H9 (cell line): ENCODE measurements around the gene EDEM1. TPM values are rescaled to one million over a fixed set of nuclear protein-coding genes. Genes with fewer than 3 reads are reported as not detected.
A peak's percentile ranks its signal among the peaks of the same experiment; 100 is the strongest.

Experiments used
- DNase-seq: peaks from one replicate; pipeline ENCODE4 v3.0.0-alpha.2; 2017
- H2AFZ ChIP-seq: one replicate; pipeline ENCODE4 v1.6.1; 2013; ENCODE audit warnings: mild to moderate bottlenecking, low read length, control low read depth, moderate library complexity
- H2AK5ac ChIP-seq: 2 replicates; pipeline ENCODE4 v1.6.1; 2013; ENCODE audit warnings: low read length, control low read depth, mixed read lengths; ENCODE audit not compliant: insufficient read length
- H2BK120ac ChIP-seq: one replicate; pipeline ENCODE4 v1.6.1; 2013; ENCODE audit warnings: low read depth, mild to moderate bottlenecking, low read length, control low read depth, inconsistent platforms; ENCODE audit not compliant: poor library complexity, severe bottlenecking
- H2BK12ac ChIP-seq: 2 replicates; pipeline ENCODE4 v1.6.1; 2013; ENCODE audit warnings: low read length, control low read depth, mixed read lengths, low read depth; ENCODE audit not compliant: insufficient read length
- H2BK15ac ChIP-seq: 2 replicates; pipeline ENCODE4 v1.6.1; 2013; ENCODE audit warnings: low read depth, low read length, control low read depth
- H2BK20ac ChIP-seq: one replicate; pipeline ENCODE4 v1.6.1; 2013; ENCODE audit warnings: low read depth, mild to moderate bottlenecking, low read length, control low read depth, inconsistent platforms; ENCODE audit not compliant: poor library complexity, severe bottlenecking
- H2BK5ac ChIP-seq: 2 replicates; pipeline ENCODE4 v1.6.1; 2013; ENCODE audit warnings: low read length, control low read depth, mixed read lengths; ENCODE audit not compliant: insufficient read length
- H3K14ac ChIP-seq: 2 replicates; pipeline ENCODE4 v1.6.1; 2013; ENCODE audit warnings: low read length, control low read depth; ENCODE audit not compliant: insufficient read depth
- H3K18ac ChIP-seq: 2 replicates; pipeline ENCODE4 v1.6.1; 2013; ENCODE audit warnings: low read depth, mild to moderate bottlenecking, mixed read lengths, low read length, control low read depth; ENCODE audit not compliant: insufficient read length
- H3K23ac ChIP-seq: 2 replicates; pipeline ENCODE4 v1.6.1; 2013; ENCODE audit warnings: low read length, control low read depth, mixed read lengths, low read depth; ENCODE audit not compliant: insufficient read length
- H3K23me2 ChIP-seq: 2 replicates; pipeline ENCODE4 v1.6.1; 2013; ENCODE audit warnings: low read depth, mild to moderate bottlenecking, mixed read lengths, low read length, control low read depth; ENCODE audit not compliant: insufficient read length, poor library complexity, severe bottlenecking
- H3K27ac ChIP-seq: 2 replicates; pipeline ENCODE4 v1.5.1; 2013; ENCODE audit warnings: low read length, control low read depth, mixed read lengths, low read depth; ENCODE audit not compliant: insufficient read length
- H3K27me3 ChIP-seq: 2 replicates; pipeline ENCODE4 v1.6.1; 2013; ENCODE audit warnings: low read length, control low read depth, inconsistent platforms; ENCODE audit not compliant: insufficient read depth
- H3K4ac ChIP-seq: 2 replicates; pipeline ENCODE4 v1.6.1; 2013; ENCODE audit warnings: low read depth, mild to moderate bottlenecking, control low read depth, inconsistent platforms, low read length, moderate library complexity
- H3K4me1 ChIP-seq: 2 replicates; pipeline ENCODE4 v1.6.1; 2013; ENCODE audit warnings: low read length, control low read depth, inconsistent platforms; ENCODE audit not compliant: insufficient read depth
- H3K4me2 ChIP-seq: 2 replicates; pipeline ENCODE4 v1.6.1; 2013; ENCODE audit warnings: low read length, control low read depth, mixed read lengths; ENCODE audit not compliant: insufficient read length, insufficient read depth
- H3K56ac ChIP-seq: 2 replicates; pipeline ENCODE4 v1.6.1; 2013; ENCODE audit warnings: low read depth, mild to moderate bottlenecking, mixed read lengths, low read length, control low read depth; ENCODE audit not compliant: insufficient read length
- H3K79me1 ChIP-seq: 2 replicates; pipeline ENCODE4 v1.6.1; 2013; ENCODE audit warnings: low read depth, mild to moderate bottlenecking, moderate library complexity, low read length, control low read depth, inconsistent platforms; ENCODE audit not compliant: insufficient read depth, poor library complexity, severe bottlenecking
- H3K79me2 ChIP-seq: 2 replicates; pipeline ENCODE4 v1.6.1; 2013; ENCODE audit warnings: low read length, control low read depth, inconsistent platforms; ENCODE audit not compliant: insufficient read depth
- H3K9ac ChIP-seq: 2 replicates; pipeline ENCODE4 v1.6.1; 2013; ENCODE audit warnings: low read length, control low read depth, mixed read lengths; ENCODE audit not compliant: insufficient read length; ENCODE audit errors: extremely low read depth
- H3K9me3 ChIP-seq: one replicate; pipeline ENCODE4 v1.6.1; 2013; ENCODE audit warnings: low read depth, low read length, inconsistent platforms; ENCODE audit not compliant: control insufficient read depth
- H3T11ph ChIP-seq: one replicate; pipeline ENCODE4 v1.6.1; 2013; ENCODE audit warnings: mild to moderate bottlenecking, low read length, control low read depth, inconsistent platforms
- H4K20me1 ChIP-seq: one replicate; pipeline ENCODE4 v1.6.1; 2013; ENCODE audit not compliant: control insufficient read depth, insufficient read length, insufficient read depth
- H4K5ac ChIP-seq: 2 replicates; pipeline ENCODE4 v1.6.1; 2013; ENCODE audit warnings: low read depth, mild to moderate bottlenecking, mixed read lengths, low read length, control low read depth; ENCODE audit not compliant: insufficient read length
- H4K8ac ChIP-seq: replicated peaks from 2 replicates; pipeline ENCODE4 v1.6.1; 2013; ENCODE audit warnings: low read length, control low read depth, mixed read lengths, low read depth; ENCODE audit not compliant: insufficient read length
- H4K91ac ChIP-seq: 2 replicates; pipeline ENCODE4 v1.6.1; 2013; ENCODE audit warnings: low read depth, mild to moderate bottlenecking, moderate library complexity, mixed read lengths, low read length, control low read depth; ENCODE audit not compliant: insufficient read length
- H3K27ac Mint-ChIP-seq, 3 experiments: 2 replicates in 2 of 3; 3 replicates in 1 of 3; pipeline ENCODE4 v1.8.0; 2020 to 2021; ENCODE audit warnings: mixed read lengths in 3 of 3, mild to moderate bottlenecking in 1 of 3, moderate library complexity in 1 of 3
- H3K27me3 Mint-ChIP-seq: 2 replicates; pipeline ENCODE4 v1.8.0; 2021; ENCODE audit warnings: low read depth, mild to moderate bottlenecking, moderate library complexity, mixed read lengths
- H3K36me3 Mint-ChIP-seq, 3 experiments: 2 replicates in 2 of 3; 3 replicates in 1 of 3; pipeline ENCODE4 v1.8.0; 2020 to 2021; ENCODE audit warnings: low read depth in 3 of 3, mixed read lengths in 3 of 3; ENCODE audit not compliant: insufficient read depth in 1 of 3
- H3K4me1 Mint-ChIP-seq, 2 experiments: 2 replicates each; pipeline ENCODE4 v1.8.0; 2020; ENCODE audit warnings: mixed read lengths in 2 of 2
- H3K4me3 Mint-ChIP-seq, 2 experiments: 2 replicates in 1 of 2; 3 replicates in 1 of 2; pipeline ENCODE4 v1.8.0; 2020 to 2021; ENCODE audit warnings: mild to moderate bottlenecking in 2 of 2, mixed read lengths in 2 of 2, moderate library complexity in 1 of 2
- H3K9me3 Mint-ChIP-seq, 2 experiments: 2 replicates in 1 of 2; 3 replicates in 1 of 2; pipeline ENCODE4 v1.8.0; 2020; ENCODE audit warnings: mild to moderate bottlenecking in 2 of 2, mixed read lengths in 2 of 2, moderate library complexity in 1 of 2
- CTCF ChIP-seq: fragments of 200-600 bp; sonication (generic); conservative IDR thresholded peaks from 3 replicates; pipeline ENCODE4 v1.8.0; 2021; ENCODE audit warnings: antibody characterized with exemption, mild to moderate bottlenecking
- WGBS: extraction: QIAGEN DNeasy Blood & Tissue Kit; methylation state at CpG from one replicate; pipeline ENCODE4 v1.1.7; 2013; ENCODE audit warnings: missing lambda C conversion rate, low lambda C conversion rate, mixed read lengths; ENCODE audit not compliant: insufficient read length; ENCODE audit errors: extremely low coverage; 5-methylcytosine and 5-hydroxymethylcytosine counted together
- total RNA-seq: library from RNA; stranded (reverse); gene quantifications from 2 replicates; pipeline ENCODE4 v1.2.1, GENCODE V29; 2021

Gene EDEM1
- total RNA-seq, 1 experiment from 2014 or later = 11.7 TPM

GRCh38 chr3:5222283-5223005 lies 34.9 kb downstream of the EDEM1 start:
- Histone ChIP-seq H2AK5ac (no peak overlapping the region), H4K5ac (no peak overlapping the region), H3K4me1 (no peaks in the 10 kb centered on the region; the same call in 1 of the 2 replicates), H2BK12ac (no peak overlapping the region), H4K91ac (no peak overlapping the region), H3K9me3 (no peaks in the 10 kb centered on the region), H2BK5ac (no peak overlapping the region), H3K23me2 (no peaks in the 10 kb centered on the region), H4K8ac (no peak overlapping the region), H2BK15ac (no peak overlapping the region), H3T11ph (no peak overlapping the region), H2AFZ (no peak overlapping the region), H3K4me2 (no peak overlapping the region), H3K9ac (no peak overlapping the region), H3K79me1 (no peaks in the 10 kb centered on the region), H4K20me1 (no peaks in the 10 kb centered on the region), H3K27me3 (no peaks in the 10 kb centered on the region), H3K23ac (no peak overlapping the region), H2BK120ac (no peak overlapping the region), H3K79me2 (no peaks in the 10 kb centered on the region), H2BK20ac (no peak overlapping the region), H3K18ac (no peak overlapping the region), H3K56ac (no peak overlapping the region), H3K4ac (no peak overlapping the region), H3K27ac (no peak overlapping the region), H3K14ac (no peak overlapping the region)
- Mint-ChIP-seq H3K27ac (peak overlapping the region in 2 of 3 experiments; percentile 37 to 84; a peak in 3 of 7 replicates), H3K4me1 (peaks cover 33 to 41% of the 10 kb centered on the region in 2 experiments), H3K27me3 (no peaks in the 10 kb centered on the region), H3K4me3 (no peak overlapping the region), H3K9me3 (no peaks in the 10 kb centered on the region), H3K36me3 (peaks cover 0 to 4% (median 4%) of the 10 kb centered on the region in 3 experiments; a peak in 6 of 7 replicates)
- no peak for DNase-seq
- WGBS = no CpG with 5 or more reads among the region's 13 CpGs
- no peak for TF ChIP-seq CTCF
